GM19035 (cell line): ENCODE measurements around the gene KLHL3.
"Not testable (repeated sequence)": the region's sequence is repeated elsewhere in the genome, so short reads cannot be mapped to it uniquely, and the experiment has no call there.

ENCODE experiments used
- ATAC-seq: cut with Tn5 transposase; IDR thresholded peaks from one replicate; pipeline ENCODE4 v1.9.1; 2021; ENCODE audit not compliant: unreplicated experiment

KLHL3 gene, protein sequence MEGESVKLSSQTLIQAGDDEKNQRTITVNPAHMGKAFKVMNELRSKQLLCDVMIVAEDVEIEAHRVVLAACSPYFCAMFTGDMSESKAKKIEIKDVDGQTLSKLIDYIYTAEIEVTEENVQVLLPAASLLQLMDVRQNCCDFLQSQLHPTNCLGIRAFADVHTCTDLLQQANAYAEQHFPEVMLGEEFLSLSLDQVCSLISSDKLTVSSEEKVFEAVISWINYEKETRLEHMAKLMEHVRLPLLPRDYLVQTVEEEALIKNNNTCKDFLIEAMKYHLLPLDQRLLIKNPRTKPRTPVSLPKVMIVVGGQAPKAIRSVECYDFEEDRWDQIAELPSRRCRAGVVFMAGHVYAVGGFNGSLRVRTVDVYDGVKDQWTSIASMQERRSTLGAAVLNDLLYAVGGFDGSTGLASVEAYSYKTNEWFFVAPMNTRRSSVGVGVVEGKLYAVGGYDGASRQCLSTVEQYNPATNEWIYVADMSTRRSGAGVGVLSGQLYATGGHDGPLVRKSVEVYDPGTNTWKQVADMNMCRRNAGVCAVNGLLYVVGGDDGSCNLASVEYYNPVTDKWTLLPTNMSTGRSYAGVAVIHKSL

GRCh38 chr5:137735555-137736284 is at the start of gene KLHL3:
Gene KLHL3, minus strand, starts transcription at chr5:137736089. Its CDS starts 443 bp downstream, at chr5:137735646.
- peak; percentile 41 for ATAC-seq

DNA sequence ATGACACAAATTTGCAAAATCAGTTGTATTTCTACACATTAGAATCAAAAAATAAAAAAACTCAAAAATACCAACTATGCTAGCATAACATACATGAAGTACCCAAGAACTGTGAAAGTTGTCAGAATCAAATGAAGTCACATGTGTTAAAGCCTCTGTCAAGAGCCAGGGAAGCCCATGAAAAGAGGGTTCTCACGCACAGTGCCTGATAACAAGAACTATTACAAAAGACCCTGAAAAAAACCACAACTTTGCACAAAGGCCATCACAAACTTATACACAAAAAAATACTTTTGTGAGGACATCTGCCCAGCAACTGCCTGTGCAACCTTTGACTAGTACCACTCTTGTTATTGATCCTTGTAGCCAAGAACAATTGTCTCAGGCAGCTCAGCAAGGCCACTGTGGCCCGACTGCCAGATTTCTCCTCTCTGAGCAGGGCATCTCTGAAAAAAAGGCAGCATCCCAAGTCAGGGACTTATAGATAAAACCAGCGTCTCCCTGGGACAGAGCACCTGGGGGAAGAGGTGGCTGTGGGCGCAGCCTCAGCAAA is 47.2 kb upstream of the KLHL3 start:
- no peak for ATAC-seq

GRCh38 chr5:137782055-137782454 is 46.2 kb upstream of the KLHL3 start:
- ATAC-seq: no peak

DNA sequence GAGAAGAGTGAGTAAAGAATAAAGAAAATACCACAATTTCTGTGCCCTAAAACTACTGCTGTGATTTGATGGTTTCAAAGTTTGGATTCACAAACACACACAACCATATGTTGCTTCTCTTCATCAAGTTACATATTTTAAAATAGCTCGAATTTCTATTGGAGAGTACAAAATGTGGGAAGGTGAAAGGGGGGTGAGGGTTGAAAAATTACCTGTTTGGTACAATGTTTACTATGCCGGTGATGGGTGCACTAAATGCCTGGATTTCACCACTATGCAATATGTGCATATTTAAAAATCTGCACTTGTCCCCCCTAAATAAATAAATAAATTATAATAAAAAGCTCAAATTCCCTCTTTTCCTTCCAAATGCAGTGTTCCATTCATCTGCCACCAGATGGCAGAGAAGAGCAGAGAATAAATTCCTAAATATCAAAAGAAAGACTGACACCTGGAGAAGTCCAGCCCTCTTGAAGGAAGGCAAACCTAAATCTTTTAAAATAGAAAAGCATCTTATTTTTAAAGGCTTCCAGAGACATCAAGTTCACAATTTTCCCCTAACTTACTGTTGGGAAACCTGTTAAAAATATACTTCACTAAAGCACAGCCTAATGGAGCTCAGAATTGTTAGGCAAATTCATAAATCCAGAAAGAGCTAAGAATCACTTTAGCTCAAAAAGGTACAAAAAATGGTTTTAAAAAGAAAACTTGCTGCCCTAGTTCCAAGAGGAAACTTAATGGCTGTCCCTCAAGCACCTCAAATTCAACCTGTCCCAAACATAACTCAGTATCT is 43.1 kb upstream of the KLHL3 start:
- no peak for ATAC-seq

DNA sequence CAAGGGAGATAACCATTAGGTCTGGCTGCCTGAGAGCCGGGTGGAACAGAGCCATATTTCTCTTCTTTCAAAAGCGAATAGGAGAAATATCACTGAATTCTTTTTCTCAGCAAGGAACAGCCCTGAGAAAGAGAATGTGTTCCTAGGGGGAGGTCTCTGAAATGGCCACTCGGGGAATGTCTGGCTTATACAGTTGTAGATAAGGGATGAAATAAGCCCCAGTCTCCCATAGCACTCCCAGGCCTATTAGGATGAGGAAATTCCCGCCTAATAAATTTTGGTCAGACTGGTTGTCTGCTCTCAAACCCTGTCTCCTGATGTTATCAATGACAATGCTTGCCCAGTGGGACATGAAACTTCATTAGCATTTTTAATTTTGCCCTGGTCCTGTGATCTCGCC is 32.0 kb upstream of the KLHL3 start:
- not testable (repeated sequence) for ATAC-seq

GRCh38 chr5:137761566-137761965 is 25.7 kb upstream of the KLHL3 start:
- no peak for ATAC-seq

DNA sequence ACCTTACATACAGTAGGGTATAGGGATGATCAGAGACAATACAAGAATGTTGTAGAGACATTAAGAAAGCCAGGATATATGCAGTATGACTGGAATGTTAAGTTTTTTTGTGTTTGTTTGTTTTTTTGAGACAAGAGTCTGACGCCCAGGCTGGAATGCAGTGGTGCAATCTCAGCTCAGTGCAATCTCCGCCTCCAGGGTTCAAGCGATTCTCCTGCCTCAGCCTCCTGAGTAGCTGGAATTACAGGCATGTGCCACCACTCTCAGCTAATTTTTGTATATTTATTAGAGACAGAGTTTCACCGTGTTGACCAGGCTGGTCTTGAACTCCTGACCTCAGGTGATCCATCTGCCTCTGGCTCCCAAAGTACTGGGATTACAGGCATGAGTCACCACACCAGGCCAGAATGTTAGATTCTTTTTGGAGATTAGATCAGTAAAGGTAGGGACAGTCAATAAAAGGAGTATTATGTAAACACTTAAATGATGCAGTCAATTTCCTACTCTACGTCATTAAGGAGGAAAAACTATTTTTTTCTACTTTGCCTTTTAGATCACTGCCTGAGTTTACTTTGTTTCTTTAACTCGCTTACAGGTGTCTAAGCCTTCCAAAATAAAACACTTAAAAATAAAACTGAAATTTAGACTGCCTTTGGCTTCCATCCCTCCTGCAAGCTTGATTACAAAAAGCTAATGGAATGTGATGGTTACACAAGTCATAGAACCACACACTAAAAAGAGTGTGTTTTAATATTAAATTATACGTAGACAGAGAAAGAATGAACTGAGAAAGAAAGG is 25.0 kb upstream of the KLHL3 start:
- no peak for ATAC-seq

GRCh38 chr5:137760294-137760693 is 24.4 kb upstream of the KLHL3 start:
- ATAC-seq: no peak

GRCh38 chr5:137758715-137759306 is 22.9 kb upstream of the KLHL3 start:
- peak; percentile 36 for ATAC-seq

GRCh38 chr5:137758121-137758520 is 22.2 kb upstream of the KLHL3 start:
- ATAC-seq: no peak

GRCh38 chr5:137757634-137758033 is 21.7 kb upstream of the KLHL3 start:
- no peak for ATAC-seq

DNA sequence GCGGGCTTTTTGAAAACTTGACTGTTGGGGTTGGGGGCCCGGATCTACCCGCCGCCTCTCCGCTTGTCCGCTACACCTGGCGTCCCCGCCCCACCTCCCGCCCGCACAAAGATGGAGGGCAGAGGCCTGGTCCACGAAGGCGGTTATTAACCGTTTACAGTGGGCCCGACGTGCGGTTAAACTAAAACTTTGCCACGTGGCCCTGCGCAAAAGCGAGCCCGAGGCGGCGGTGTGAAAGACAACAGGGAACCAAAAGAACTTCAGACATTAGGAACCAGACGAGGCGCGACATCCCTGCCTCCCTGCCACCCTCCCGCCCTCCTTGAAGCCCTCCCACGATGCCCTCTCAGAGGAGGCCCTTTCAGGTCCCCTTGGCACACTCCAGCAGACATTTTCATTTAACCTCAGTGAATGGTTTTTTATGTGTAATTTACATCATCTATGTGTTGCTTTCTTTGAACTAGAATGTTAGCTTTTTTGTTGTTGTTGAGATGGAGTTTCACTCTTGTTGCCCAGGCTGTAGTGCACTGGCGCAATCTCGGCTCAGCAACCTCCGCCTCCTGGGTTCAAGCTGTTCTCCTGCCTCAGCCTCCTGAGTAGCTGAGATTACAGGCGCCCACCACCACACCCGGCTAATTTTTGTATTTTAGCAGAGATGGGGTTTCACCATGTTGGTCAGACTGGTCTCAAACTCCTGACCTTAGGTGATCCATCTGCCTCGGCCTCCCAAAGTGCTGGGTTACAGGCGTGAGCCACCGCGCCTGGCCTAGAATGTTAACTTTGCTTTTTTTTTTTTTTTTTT is 19.3 kb upstream of the KLHL3 start:
- peak; percentile 19 for ATAC-seq

GRCh38 chr5:137754188-137754960 is 18.5 kb upstream of the KLHL3 start, which contains the start of gene HNRNPA0:
Gene HNRNPA0, minus strand, starts transcription at chr5:137754363. Its CDS starts 297 bp downstream, at chr5:137754066.
- peak; percentile 77 for ATAC-seq

GRCh38 chr5:137753691-137754187 is 17.9 kb upstream of the KLHL3 start:
- ATAC-seq: peak; percentile 12

DNA sequence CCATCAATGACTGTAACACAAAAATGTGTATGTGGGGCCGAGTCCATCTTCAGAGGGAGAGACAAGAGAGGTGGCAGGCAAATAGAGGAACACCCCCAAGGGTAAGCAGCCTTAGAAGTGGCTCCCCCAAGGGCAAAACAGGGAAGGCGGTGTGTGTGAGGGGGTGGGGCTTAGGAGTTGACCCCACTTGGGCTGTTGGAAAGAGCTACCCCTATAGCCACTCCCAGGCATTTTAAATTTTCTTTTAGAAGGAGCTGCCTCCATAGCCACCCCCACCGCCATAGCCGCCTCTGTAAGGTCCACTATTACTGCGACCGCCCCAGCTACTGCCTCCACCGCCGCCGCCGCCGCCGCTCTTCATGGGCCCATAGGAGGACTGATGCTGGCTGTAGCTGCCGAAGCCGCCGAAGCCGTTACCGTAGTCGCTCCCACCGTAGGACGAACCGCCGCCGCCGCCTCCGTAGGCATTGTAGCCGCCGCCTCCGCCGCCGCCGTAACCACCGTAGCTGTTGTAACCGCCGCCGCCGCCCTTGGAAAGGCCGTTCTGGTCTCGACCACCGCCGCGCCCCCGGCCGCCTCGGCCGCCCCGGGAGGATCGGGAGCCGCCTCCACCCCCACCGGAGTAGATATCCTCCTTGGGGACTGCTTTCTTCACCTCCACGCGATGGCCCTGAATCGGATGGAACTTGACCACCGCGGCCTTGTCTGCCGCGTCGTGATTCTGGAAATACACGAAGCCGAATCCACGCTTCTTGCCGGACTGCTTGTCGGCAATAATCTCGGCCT is 17.2 kb upstream of the KLHL3 start:
- no peak for ATAC-seq

DNA sequence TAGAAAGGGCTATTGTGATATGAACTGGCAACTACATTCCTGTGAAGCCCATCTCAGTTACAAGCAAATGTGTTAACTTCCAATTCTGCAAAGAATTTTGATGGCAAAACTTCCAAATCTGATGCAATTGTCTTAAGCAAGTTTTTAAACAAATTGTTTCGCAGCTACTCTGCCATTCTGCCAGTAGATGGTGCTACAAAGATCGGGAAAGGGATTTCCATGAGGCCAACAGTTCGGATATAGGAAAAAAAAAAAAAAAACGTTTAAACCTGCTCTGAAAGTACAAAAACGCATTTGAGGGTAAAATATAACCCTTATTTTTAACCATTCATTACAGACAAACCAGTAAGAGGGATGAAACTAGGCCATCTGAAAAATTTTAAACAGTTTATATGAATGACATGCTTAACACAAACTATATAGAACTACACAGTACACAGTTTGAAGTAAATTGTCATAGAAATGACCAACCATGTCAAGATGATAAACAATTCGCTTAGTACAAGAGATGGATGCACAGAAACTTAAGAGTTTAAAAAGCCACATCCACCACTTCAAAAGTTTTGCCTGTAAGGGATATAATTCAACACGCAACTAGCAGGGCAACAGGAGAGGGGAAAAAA is 16.1 kb upstream of the KLHL3 start:
- ATAC-seq: no peak
